Measurements from ENCODE around the gene ZCCHC17. TPM values are rescaled to one million over a fixed set of nuclear protein-coding genes. Genes with fewer than 3 reads are reported as not detected.
A peak's percentile ranks its signal among the peaks of the same experiment; 100 is the strongest.
"Not testable (repeated sequence)": the region's sequence is repeated elsewhere in the genome, so short reads cannot be mapped to it uniquely, and the experiment has no call there.

ZCCHC17 gene
- total RNA-seq, result 19.8 TPM

- H3K36me3 ChIP-seq (ENCODE audit: control insufficient read depth in 3 of 3, insufficient read depth in 3 of 3, low read length in 3 of 3), result peaks cover 15 to 20% (median 20%) of the 10 kb centered on the region in 3 donors
- H3K9ac ChIP-seq (ENCODE audit: low read depth in 1 of 3, low read length in 3 of 3), result peak within 1 kb of the TSS; percentile 94 to 98 (median 98)
- no peaks in the 10 kb centered on the region for H3K27me3 ChIP-seq (ENCODE audit: control insufficient read depth in 3 of 3, insufficient read depth in 3 of 3, low read length in 3 of 3)
- H3K27ac ChIP-seq (ENCODE audit: low read depth, low read length), result peak within 1 kb of the TSS; percentile 89
- peak within 1 kb of the TSS; percentile 89 to 99 (median 99) for H3K4me3 ChIP-seq (ENCODE audit: low read length in 3 of 3)
- no peaks in the 10 kb centered on the region for H3K9me3 ChIP-seq (ENCODE audit: control insufficient read depth in 3 of 3, low read length in 3 of 3)
- H3K4me1 ChIP-seq (ENCODE audit: control insufficient read depth in 3 of 3, insufficient read depth in 3 of 3, low read length in 3 of 3), result peaks cover 29 to 40% (median 36%) of the 10 kb centered on the region in 3 donors
These were observed at the start of gene ZCCHC17, which contains the start of gene SNRNP40 for GRCh38 chr1:31296486-31297276. Gene ZCCHC17, plus strand, starts transcription at chr1:31297032. Its CDS starts 13,067 bp downstream, at chr1:31310099. Gene SNRNP40, minus strand, starts transcription at chr1:31296788. Its CDS starts 37 bp downstream, at chr1:31296751.

- Histone ChIP-seq H3K27me3 (ENCODE audit: control insufficient read depth in 3 of 3, insufficient read depth in 3 of 3, low read length in 3 of 3) (no peaks in the 10 kb centered on the region), H3K4me1 (ENCODE audit: control insufficient read depth in 3 of 3, insufficient read depth in 3 of 3, low read length in 3 of 3) (peaks cover 0 to 17% (median 4%) of the 10 kb centered on the region in 3 donors), H3K9me3 (ENCODE audit: control insufficient read depth in 3 of 3, low read length in 3 of 3) (no peaks in the 10 kb centered on the region), H3K36me3 (ENCODE audit: control insufficient read depth in 3 of 3, insufficient read depth in 3 of 3, low read length in 3 of 3) (no peaks in the 10 kb centered on the region), H3K27ac (ENCODE audit: low read depth, low read length) (no peak overlapping the region), H3K4me3 (ENCODE audit: low read length in 3 of 3) (no peak overlapping the region), H3K9ac (ENCODE audit: low read depth in 1 of 3, low read length in 3 of 3) (no peak overlapping the region)
These were observed 48.6 kb upstream of the ZCCHC17 start for GRCh38 chr1:31248276-31248675.

- no peaks in the 10 kb centered on the region for H3K9me3 ChIP-seq (ENCODE audit: control insufficient read depth in 3 of 3, low read length in 3 of 3)
- no peak overlapping the region for H3K9ac ChIP-seq (ENCODE audit: low read depth in 1 of 3, low read length in 3 of 3)
- H3K4me3 ChIP-seq (ENCODE audit: low read length in 3 of 3), result no peak overlapping the region
- no peak overlapping the region for H3K27ac ChIP-seq (ENCODE audit: low read depth, low read length)
- H3K4me1 ChIP-seq (ENCODE audit: control insufficient read depth in 3 of 3, insufficient read depth in 3 of 3, low read length in 3 of 3), result peaks cover 0 to 6% (median 0%) of the 10 kb centered on the region in 3 donors
- no peaks in the 10 kb centered on the region for H3K27me3 ChIP-seq (ENCODE audit: control insufficient read depth in 3 of 3, insufficient read depth in 3 of 3, low read length in 3 of 3)
- no peaks in the 10 kb centered on the region for H3K36me3 ChIP-seq (ENCODE audit: control insufficient read depth in 3 of 3, insufficient read depth in 3 of 3, low read length in 3 of 3)
These were observed 47.0 kb upstream of the ZCCHC17 start for GRCh38 chr1:31249854-31250253.

- no peak overlapping the region for H3K4me3 ChIP-seq (ENCODE audit: low read length in 3 of 3)
- peak overlapping the region; percentile 58 for H3K27ac ChIP-seq (ENCODE audit: low read depth, low read length)
- H3K4me1 ChIP-seq (ENCODE audit: control insufficient read depth in 3 of 3, insufficient read depth in 3 of 3, low read length in 3 of 3), result peaks cover 9 to 36% (median 12%) of the 10 kb centered on the region in 3 donors
- H3K27me3 ChIP-seq (ENCODE audit: control insufficient read depth in 3 of 3, insufficient read depth in 3 of 3, low read length in 3 of 3), result no peaks in the 10 kb centered on the region
- no peaks in the 10 kb centered on the region for H3K9me3 ChIP-seq (ENCODE audit: control insufficient read depth in 3 of 3, low read length in 3 of 3)
- H3K9ac ChIP-seq (ENCODE audit: low read depth in 1 of 3, low read length in 3 of 3), result no peak overlapping the region
- H3K36me3 ChIP-seq (ENCODE audit: control insufficient read depth in 3 of 3, insufficient read depth in 3 of 3, low read length in 3 of 3), result peaks cover 20 to 27% (median 27%) of the 10 kb centered on the region in 3 donors
These were observed 39.6 kb upstream of the ZCCHC17 start for GRCh38 chr1:31257213-31257612.

GRCh38 chr1:31258581-31258980, 38.3 kb upstream of the ZCCHC17 start:
- Histone ChIP-seq H3K4me1 (ENCODE audit: control insufficient read depth in 3 of 3, insufficient read depth in 3 of 3, low read length in 3 of 3) (peaks cover 9 to 36% (median 12%) of the 10 kb centered on the region in 3 donors), H3K27me3 (ENCODE audit: control insufficient read depth in 3 of 3, insufficient read depth in 3 of 3, low read length in 3 of 3) (no peaks in the 10 kb centered on the region), H3K4me3 (ENCODE audit: low read length in 3 of 3) (no peak overlapping the region), H3K27ac (ENCODE audit: low read depth, low read length) (peak overlapping the region; percentile 58), H3K36me3 (ENCODE audit: control insufficient read depth in 3 of 3, insufficient read depth in 3 of 3, low read length in 3 of 3) (peaks cover 20 to 28% (median 27%) of the 10 kb centered on the region in 3 donors), H3K9me3 (ENCODE audit: control insufficient read depth in 3 of 3, low read length in 3 of 3) (no peaks in the 10 kb centered on the region), H3K9ac (ENCODE audit: low read depth in 1 of 3, low read length in 3 of 3) (no peak overlapping the region)

- H3K27me3 ChIP-seq (ENCODE audit: control insufficient read depth in 3 of 3, insufficient read depth in 3 of 3, low read length in 3 of 3), result no peaks in the 10 kb centered on the region
- peaks cover 20 to 28% (median 27%) of the 10 kb centered on the region in 3 donors for H3K36me3 ChIP-seq (ENCODE audit: control insufficient read depth in 3 of 3, insufficient read depth in 3 of 3, low read length in 3 of 3)
- H3K4me1 ChIP-seq (ENCODE audit: control insufficient read depth in 3 of 3, insufficient read depth in 3 of 3, low read length in 3 of 3), result peaks cover 13 to 42% (median 14%) of the 10 kb centered on the region in 3 donors
- no peak overlapping the region for H3K4me3 ChIP-seq (ENCODE audit: low read length in 3 of 3)
- H3K9me3 ChIP-seq (ENCODE audit: control insufficient read depth in 3 of 3, low read length in 3 of 3), result no peaks in the 10 kb centered on the region
- no peak overlapping the region for H3K9ac ChIP-seq (ENCODE audit: low read depth in 1 of 3, low read length in 3 of 3)
- H3K27ac ChIP-seq (ENCODE audit: low read depth, low read length), result no peak overlapping the region
These were observed 37.1 kb upstream of the ZCCHC17 start for GRCh38 chr1:31259746-31260145.

GRCh38 chr1:31261916-31262315, 34.9 kb upstream of the ZCCHC17 start:
- Histone ChIP-seq H3K27ac (ENCODE audit: low read depth, low read length) (no peak overlapping the region), H3K9me3 (ENCODE audit: control insufficient read depth in 3 of 3, low read length in 3 of 3) (no peaks in the 10 kb centered on the region), H3K9ac (ENCODE audit: low read depth in 1 of 3, low read length in 3 of 3) (no peak overlapping the region), H3K27me3 (ENCODE audit: control insufficient read depth in 3 of 3, insufficient read depth in 3 of 3, low read length in 3 of 3) (no peaks in the 10 kb centered on the region), H3K4me3 (ENCODE audit: low read length in 3 of 3) (no peak overlapping the region), H3K36me3 (ENCODE audit: control insufficient read depth in 3 of 3, insufficient read depth in 3 of 3, low read length in 3 of 3) (peaks cover 20 to 33% (median 28%) of the 10 kb centered on the region in 3 donors), H3K4me1 (ENCODE audit: control insufficient read depth in 3 of 3, insufficient read depth in 3 of 3, low read length in 3 of 3) (peaks cover 21 to 54% (median 21%) of the 10 kb centered on the region in 3 donors)

GRCh38 chr1:31262393-31262792, 34.4 kb upstream of the ZCCHC17 start:
- peaks cover 17 to 49% (median 19%) of the 10 kb centered on the region in 3 donors for H3K4me1 ChIP-seq (ENCODE audit: control insufficient read depth in 3 of 3, insufficient read depth in 3 of 3, low read length in 3 of 3)

GRCh38 chr1:31263408-31263807, 33.4 kb upstream of the ZCCHC17 start:
- H3K9me3 ChIP-seq (ENCODE audit: control insufficient read depth in 3 of 3, low read length in 3 of 3), result no peaks in the 10 kb centered on the region
- no peak overlapping the region for H3K9ac ChIP-seq (ENCODE audit: low read depth in 1 of 3, low read length in 3 of 3)
- H3K27me3 ChIP-seq (ENCODE audit: control insufficient read depth in 3 of 3, insufficient read depth in 3 of 3, low read length in 3 of 3), result no peaks in the 10 kb centered on the region
- H3K4me1 ChIP-seq (ENCODE audit: control insufficient read depth in 3 of 3, insufficient read depth in 3 of 3, low read length in 3 of 3), result peaks cover 11 to 39% (median 16%) of the 10 kb centered on the region in 3 donors
- peaks cover 20 to 41% (median 36%) of the 10 kb centered on the region in 3 donors for H3K36me3 ChIP-seq (ENCODE audit: control insufficient read depth in 3 of 3, insufficient read depth in 3 of 3, low read length in 3 of 3)
- no peak overlapping the region for H3K4me3 ChIP-seq (ENCODE audit: low read length in 3 of 3)
- peak overlapping the region; percentile 66 for H3K27ac ChIP-seq (ENCODE audit: low read depth, low read length)

More at GRCh38 chr1:31262393-31262792, 34.4 kb upstream of the ZCCHC17 start:
- H3K9ac ChIP-seq (ENCODE audit: low read depth in 1 of 3, low read length in 3 of 3); H3K9me3 ChIP-seq (ENCODE audit: control insufficient read depth in 3 of 3, low read length in 3 of 3); H3K27ac ChIP-seq (ENCODE audit: low read depth, low read length); H3K4me3 ChIP-seq (ENCODE audit: low read length in 3 of 3); H3K27me3 ChIP-seq (ENCODE audit: control insufficient read depth in 3 of 3, insufficient read depth in 3 of 3, low read length in 3 of 3): not testable (repeated sequence)
- H3K36me3 ChIP-seq (ENCODE audit: control insufficient read depth in 3 of 3, insufficient read depth in 3 of 3, low read length in 3 of 3), result peaks cover 18 to 35% (median 32%) of the 10 kb centered on the region in 3 donors

- H3K9me3 ChIP-seq (ENCODE audit: control insufficient read depth in 3 of 3, low read length in 3 of 3), result no peaks in the 10 kb centered on the region
- peak overlapping the region; percentile 66 for H3K27ac ChIP-seq (ENCODE audit: low read depth, low read length)
- H3K4me1 ChIP-seq (ENCODE audit: control insufficient read depth in 3 of 3, insufficient read depth in 3 of 3, low read length in 3 of 3), result peaks cover 11 to 34% (median 14%) of the 10 kb centered on the region in 3 donors
- H3K9ac ChIP-seq (ENCODE audit: low read depth in 1 of 3, low read length in 3 of 3), result no peak overlapping the region
- peaks cover 12 to 40% (median 35%) of the 10 kb centered on the region in 3 donors for H3K36me3 ChIP-seq (ENCODE audit: control insufficient read depth in 3 of 3, insufficient read depth in 3 of 3, low read length in 3 of 3)
- no peaks in the 10 kb centered on the region for H3K27me3 ChIP-seq (ENCODE audit: control insufficient read depth in 3 of 3, insufficient read depth in 3 of 3, low read length in 3 of 3)
- H3K4me3 ChIP-seq (ENCODE audit: low read length in 3 of 3), result peak overlapping the region in 1 of 3 donors; percentile 1
These were observed 31.9 kb upstream of the ZCCHC17 start for GRCh38 chr1:31264790-31265386.

Measured in skeletal muscle tissue (tissue), 4 donors.